HepG2 (cell line): Measurements from ENCODE around the gene M1AP. TPM values are rescaled to one million over a fixed set of nuclear protein-coding genes. Genes with fewer than 3 reads are reported as not detected.

Source experiments
- AHR ChIP-seq: IDR thresholded peaks from 2 replicates; pipeline ENCODE4 v1.6.1; 2018; ENCODE audit warnings: missing genetic modification reagents, missing compliant biosample characterization
- ATF5 ChIP-seq: sonication (generic); formaldehyde crosslinking; IDR thresholded peaks from 2 replicates; pipeline ENCODE4 v1.4.0; 2020; ENCODE audit warnings: mild to moderate bottlenecking, low read depth, missing genetic modification reagents
- BORCS8-MEF2B ChIP-seq: sonication (generic); formaldehyde crosslinking; IDR thresholded peaks from 2 replicates; pipeline ENCODE4 v1.8.0; 2022; ENCODE audit warnings: mild to moderate bottlenecking, missing genetic modification reagents
- ETV6 ChIP-seq: sonication (generic); formaldehyde crosslinking; conservative IDR thresholded peaks from 2 replicates; pipeline ENCODE4 v1.4.0; 2020; ENCODE audit warnings: missing genetic modification reagents
- IRF1 ChIP-seq: sonication (generic); formaldehyde crosslinking; IDR thresholded peaks from 2 replicates; pipeline ENCODE4 v1.4.0; 2020; ENCODE audit warnings: low read depth, mild to moderate bottlenecking, missing genetic modification reagents
- MAFG ChIP-seq: sonication (generic); formaldehyde crosslinking; IDR thresholded peaks from 2 replicates; pipeline ENCODE4 v1.5.1; 2020; ENCODE audit warnings: mild to moderate bottlenecking, missing genetic modification reagents
- MNT ChIP-seq: fragments of 450-650 bp; IDR thresholded peaks from 2 replicates; pipeline ENCODE4 v1.6.1; 2016
- PRDM15 ChIP-seq: sonication (generic); formaldehyde crosslinking; IDR thresholded peaks from 2 replicates; pipeline ENCODE4 v1.4.0; 2020; ENCODE audit warnings: missing genetic modification reagents
- RBFOX2 ChIP-seq: fragments of 200-400 bp; formaldehyde crosslinking; IDR thresholded peaks from 2 replicates; pipeline ENCODE4 v1.6.1; 2017; ENCODE audit warnings: low read depth, mild to moderate bottlenecking, low read length
- THAP7 ChIP-seq: sonication (generic); formaldehyde crosslinking; IDR thresholded peaks from 2 replicates; pipeline ENCODE4 v1.8.1; 2023; ENCODE audit warnings: mild to moderate bottlenecking, missing genetic modification reagents
- ZC3H13 ChIP-seq: sonication (generic); formaldehyde crosslinking; IDR thresholded peaks from 2 replicates; pipeline ENCODE4 v1.8.1; 2023; ENCODE audit warnings: mild to moderate bottlenecking, missing genetic modification reagents, moderate library complexity
- ZNF10 ChIP-seq: sonication (generic); formaldehyde crosslinking; IDR thresholded peaks from 2 replicates; pipeline ENCODE4 v1.4.0; 2020; ENCODE audit warnings: mild to moderate bottlenecking, low read depth, missing genetic modification reagents, borderline replicate concordance
- ZNF253 ChIP-seq: sonication (generic); formaldehyde crosslinking; IDR thresholded peaks from 2 replicates; pipeline ENCODE4 v1.8.0; 2022; ENCODE audit warnings: mild to moderate bottlenecking, missing genetic modification reagents, borderline replicate concordance
- ZNF543 ChIP-seq: sonication (generic); formaldehyde crosslinking; IDR thresholded peaks from 2 replicates; pipeline ENCODE4 v1.4.0; 2020; ENCODE audit warnings: mild to moderate bottlenecking, missing genetic modification reagents
- polyA plus RNA-seq, 8 experiments: library from polyadenylated mRNA; depleted of rRNA in 3 of 8; stranded (reverse) in 7 of 8; unstranded in 1 of 8; fragments of >200 nt; fragmentation: Illumina TruSeq in 4 of 8; extraction: Trizol in 4 of 8; gene quantifications; 2 replicates each; pipeline versions ENCODE4 v1.2.1 to v1.2.3, GENCODE V29; 2011 to 2016; ENCODE audit warnings: low read depth in 4 of 8, missing spikeins in 1 of 8, mixed read lengths in 1 of 8; ENCODE audit not compliant: insufficient read depth in 1 of 8
- total RNA-seq, 5 experiments: library from RNA; depleted of rRNA; stranded (reverse); fragments of >200 nt; fragmentation: Illumina TruSeq; extraction: Trizol; gene quantifications; 2 replicates each; pipeline ENCODE4 v1.2.3, GENCODE V29; 2016; ENCODE audit warnings: low read depth in 1 of 5

M1AP gene
- total and polyA plus RNA-seq, 2 of the 13 experiments (the other 11 are each of a cell fraction or from before 2014, with no cell fraction given), result not detected

- no peak for TF ChIP-seq THAP7 (CRISPR knock-in tag)
- TF ChIP-seq ATF5 (CRISPR knock-in tag), result no peak
- TF ChIP-seq BORCS8-MEF2B (CRISPR knock-in tag), result peak; percentile 80; the same call in 1 of the 2 replicates
- no peak for TF ChIP-seq PRDM15 (CRISPR knock-in tag)
- TF ChIP-seq ETV6 (CRISPR knock-in tag), result no peak
- no peak for TF ChIP-seq AHR (CRISPR knock-in tag)
- TF ChIP-seq MAFG (CRISPR knock-in tag), result no peak
- TF ChIP-seq RBFOX2, result no peak
- TF ChIP-seq ZNF253, result 0 out of 2 replicates have a peak, but pooled peaks have one; percentile 66
- TF ChIP-seq ZC3H13 (CRISPR knock-in tag), result no peak; the same call in 1 of the 2 replicates
- no peak for TF ChIP-seq ZNF543 (CRISPR knock-in tag)
- TF ChIP-seq IRF1 (CRISPR knock-in tag), result no peak
- TF ChIP-seq ZNF10 (CRISPR knock-in tag), result no peak
- TF ChIP-seq MNT, result peak; percentile 70
Observed at GRCh38 chr2:74528600-74529356, 119.4 kb downstream of the M1AP start (continued).
